IPS-18a (cell line): ENCODE data around the gene NEK8.
"Not testable (repeated sequence)": the region's sequence is repeated elsewhere in the genome, so short reads cannot be mapped to it uniquely, and the experiment has no call there.

Experiments used
- H3K27ac ChIP-seq: one replicate; pipeline ENCODE4 v1.5.1; 2013; ENCODE audit warnings: low read length
- H3K27me3 ChIP-seq: one replicate; pipeline ENCODE4 v1.6.1; 2013; ENCODE audit warnings: mild to moderate bottlenecking, low read length; ENCODE audit not compliant: control insufficient read depth, insufficient read depth
- H3K36me3 ChIP-seq: one replicate; pipeline ENCODE4 v1.6.1; 2013; ENCODE audit warnings: low read depth, low read length; ENCODE audit not compliant: control insufficient read depth
- H3K4me1 ChIP-seq: one replicate; pipeline ENCODE4 v1.6.1; 2013; ENCODE audit warnings: low read depth, low read length; ENCODE audit not compliant: control insufficient read depth
- H3K4me3 ChIP-seq: one replicate; pipeline ENCODE4 v1.5.1; 2013; ENCODE audit warnings: low read length
- H3K9ac ChIP-seq: one replicate; pipeline ENCODE4 v1.6.1; 2013; ENCODE audit warnings: mild to moderate bottlenecking, low read length, moderate library complexity
- H3K9me3 ChIP-seq: one replicate; pipeline ENCODE4 v1.6.1; 2013; ENCODE audit warnings: low read depth, low read length; ENCODE audit not compliant: control insufficient read depth

Gene NEK8

GRCh38 chr17:28774206-28774605 lies 45.6 kb downstream of the NEK8 start:
- no peaks in the 10 kb centered on the region for H3K36me3 ChIP-seq
- H3K27me3 ChIP-seq, result no peaks in the 10 kb centered on the region
- H3K9me3 ChIP-seq, result no peaks in the 10 kb centered on the region
- H3K9ac ChIP-seq, result no peak overlapping the region
- no peak overlapping the region for H3K4me3 ChIP-seq
- H3K4me1 ChIP-seq, result no peaks in the 10 kb centered on the region
- H3K27ac ChIP-seq, result no peak overlapping the region

DNA sequence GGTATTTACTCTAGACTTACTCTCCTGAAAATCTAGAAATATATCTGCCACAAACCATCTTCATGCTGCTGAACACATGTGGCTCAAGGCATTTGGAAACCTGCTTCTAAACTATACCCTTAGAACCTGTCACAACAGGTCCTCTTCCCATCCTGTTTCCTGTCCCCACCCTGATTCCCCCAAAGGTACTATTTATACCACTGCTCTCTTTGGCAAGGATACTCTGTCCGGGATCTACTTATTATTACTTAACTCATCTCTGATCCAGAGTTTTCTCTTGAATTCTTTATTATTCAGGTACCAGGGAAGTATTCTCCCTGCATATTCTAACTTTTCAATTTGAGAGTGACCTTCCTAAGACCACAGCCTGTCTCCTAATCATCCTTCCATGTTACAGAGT lies 48.6 kb downstream of the NEK8 start:
- H3K36me3 ChIP-seq, result peaks cover 10% of the 10 kb centered on the region
- H3K27me3 ChIP-seq, result no peaks in the 10 kb centered on the region
- H3K9me3 ChIP-seq, result no peaks in the 10 kb centered on the region
- H3K4me1 ChIP-seq, result no peaks in the 10 kb centered on the region
- H3K27ac ChIP-seq, result no peak overlapping the region
- no peak overlapping the region for H3K9ac ChIP-seq
- no peak overlapping the region for H3K4me3 ChIP-seq

- H3K36me3 ChIP-seq, H3K4me1 ChIP-seq, H3K9me3 ChIP-seq, H3K27me3 ChIP-seq, H3K9ac ChIP-seq, H3K27ac ChIP-seq, H3K4me3 ChIP-seq: not testable (repeated sequence)
Observed at GRCh38 chr17:28779601-28780000, 51.0 kb downstream of the NEK8 start.

- Histone ChIP-seq H3K27ac (no peak overlapping the region), H3K9me3 (no peaks in the 10 kb centered on the region), H3K27me3 (no peaks in the 10 kb centered on the region), H3K4me1 (no peaks in the 10 kb centered on the region), H3K9ac (no peak overlapping the region), H3K4me3 (no peak overlapping the region), H3K36me3 (peaks cover 10% of the 10 kb centered on the region)
Observed at GRCh38 chr17:28783161-28783560, 54.6 kb downstream of the NEK8 start.

DNA sequence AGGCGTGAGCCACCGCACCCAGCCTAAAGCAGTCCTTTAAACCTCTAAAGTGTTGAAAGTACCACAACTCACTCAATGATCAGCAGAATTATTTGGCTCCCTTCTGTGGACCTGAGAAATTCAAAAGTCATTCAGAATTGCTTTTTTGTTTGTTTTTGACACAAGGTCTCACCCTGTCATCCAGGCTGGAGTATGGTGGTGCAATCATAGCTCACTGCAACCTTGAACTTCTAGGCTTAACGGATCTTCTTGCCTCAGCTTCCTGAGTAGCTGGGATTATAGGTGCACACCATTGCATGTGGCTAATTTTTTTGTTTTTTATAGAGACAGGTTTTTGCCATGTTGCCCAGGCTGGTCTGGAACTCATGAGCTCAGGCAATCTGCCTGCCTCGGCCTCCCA lies 59.5 kb downstream of the NEK8 start:
- Histone ChIP-seq H3K9ac (no peak overlapping the region), H3K36me3 (peaks cover 10% of the 10 kb centered on the region), H3K27me3 (no peaks in the 10 kb centered on the region), H3K4me3 (no peak overlapping the region), H3K4me1 (no peaks in the 10 kb centered on the region), H3K9me3 (no peaks in the 10 kb centered on the region), H3K27ac (no peak overlapping the region)
